ENCODE measurements around the gene AOPEP.

The AOPEP gene, protein sequence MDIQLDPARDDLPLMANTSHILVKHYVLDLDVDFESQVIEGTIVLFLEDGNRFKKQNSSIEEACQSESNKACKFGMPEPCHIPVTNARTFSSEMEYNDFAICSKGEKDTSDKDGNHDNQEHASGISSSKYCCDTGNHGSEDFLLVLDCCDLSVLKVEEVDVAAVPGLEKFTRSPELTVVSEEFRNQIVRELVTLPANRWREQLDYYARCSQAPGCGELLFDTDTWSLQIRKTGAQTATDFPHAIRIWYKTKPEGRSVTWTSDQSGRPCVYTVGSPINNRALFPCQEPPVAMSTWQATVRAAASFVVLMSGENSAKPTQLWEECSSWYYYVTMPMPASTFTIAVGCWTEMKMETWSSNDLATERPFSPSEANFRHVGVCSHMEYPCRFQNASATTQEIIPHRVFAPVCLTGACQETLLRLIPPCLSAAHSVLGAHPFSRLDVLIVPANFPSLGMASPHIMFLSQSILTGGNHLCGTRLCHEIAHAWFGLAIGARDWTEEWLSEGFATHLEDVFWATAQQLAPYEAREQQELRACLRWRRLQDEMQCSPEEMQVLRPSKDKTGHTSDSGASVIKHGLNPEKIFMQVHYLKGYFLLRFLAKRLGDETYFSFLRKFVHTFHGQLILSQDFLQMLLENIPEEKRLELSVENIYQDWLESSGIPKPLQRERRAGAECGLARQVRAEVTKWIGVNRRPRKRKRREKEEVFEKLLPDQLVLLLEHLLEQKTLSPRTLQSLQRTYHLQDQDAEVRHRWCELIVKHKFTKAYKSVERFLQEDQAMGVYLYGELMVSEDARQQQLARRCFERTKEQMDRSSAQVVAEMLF

DNA sequence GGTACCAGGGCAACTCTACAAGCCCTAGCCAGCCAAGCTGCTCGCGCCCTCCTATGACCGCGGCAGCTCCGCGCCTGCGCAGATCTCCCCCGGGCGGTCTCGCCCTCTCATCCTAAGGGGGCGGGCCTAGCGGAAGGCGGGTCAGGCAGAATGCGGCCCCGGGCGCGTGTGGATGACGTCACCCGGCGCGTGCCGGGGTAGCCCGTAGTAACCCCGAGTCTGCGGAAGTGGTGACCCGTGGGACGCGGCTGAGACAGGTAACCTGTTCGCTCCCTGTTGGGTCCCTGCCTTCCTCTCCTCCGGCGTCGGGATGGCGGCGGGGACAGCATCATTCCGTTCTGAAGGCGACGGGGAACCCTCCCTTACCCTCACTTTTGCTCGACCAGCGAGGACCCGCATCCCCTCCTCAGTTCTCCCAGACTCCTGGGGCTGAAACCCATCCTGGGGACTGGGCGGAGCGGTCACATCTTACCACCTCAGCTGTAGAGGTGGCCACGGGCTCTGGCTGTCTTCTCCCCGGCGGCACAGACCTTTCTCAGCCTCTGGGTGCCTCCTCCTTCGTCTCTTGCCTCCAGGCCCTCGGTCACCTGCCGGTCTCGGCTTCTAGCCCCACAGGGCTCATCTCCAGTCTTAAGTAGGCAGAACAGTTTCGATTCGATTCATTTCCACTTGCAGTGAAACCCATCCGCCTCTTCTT is at the start of gene AOPEP:
Gene AOPEP (plus strand): TSS at position 205 of the 697 bp plus-strand sequence. CDS start 33,085 bp downstream, outside the sequence.
- DNase-seq: peak; percentile 99

DNA sequence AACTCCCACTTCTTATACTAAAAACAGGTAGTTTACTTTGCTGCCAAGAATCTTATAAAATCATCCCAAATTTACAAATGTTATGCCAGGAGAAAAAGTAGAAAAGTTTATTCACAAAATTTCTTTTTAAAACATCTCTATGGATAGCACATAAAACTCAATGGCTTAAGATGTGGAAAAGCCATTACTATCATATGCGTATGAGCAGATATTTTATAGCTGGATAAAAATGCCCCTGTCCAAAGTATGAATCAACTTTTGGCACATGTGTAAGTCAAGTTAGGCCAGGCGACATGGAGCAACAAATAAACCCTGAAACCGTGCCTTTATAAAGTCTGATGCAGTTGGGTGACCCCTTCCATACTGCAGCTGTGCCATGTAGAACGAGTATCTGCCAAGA is 48.6 kb upstream of the AOPEP start:
- DNase-seq: no peak

DNA sequence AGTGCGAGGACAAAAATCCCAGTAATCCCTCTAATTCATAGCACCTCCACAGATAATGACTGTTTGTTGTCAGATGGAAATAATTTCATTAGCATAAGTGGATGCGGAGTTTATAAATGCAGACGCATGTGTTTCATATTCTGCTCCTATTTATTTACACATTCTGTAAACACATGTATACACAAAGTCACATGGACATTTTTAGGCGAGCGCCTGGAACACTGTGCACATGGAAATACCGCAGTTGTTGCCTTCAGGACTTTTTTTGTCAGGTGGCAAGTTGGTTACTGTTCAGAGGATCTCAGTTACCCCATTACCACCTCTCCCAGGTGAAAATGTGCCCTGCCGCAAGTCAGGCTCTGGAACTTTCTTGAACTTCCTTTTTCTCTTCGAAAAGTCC is 46.9 kb upstream of the AOPEP start:
- no peak for DNase-seq

DNA sequence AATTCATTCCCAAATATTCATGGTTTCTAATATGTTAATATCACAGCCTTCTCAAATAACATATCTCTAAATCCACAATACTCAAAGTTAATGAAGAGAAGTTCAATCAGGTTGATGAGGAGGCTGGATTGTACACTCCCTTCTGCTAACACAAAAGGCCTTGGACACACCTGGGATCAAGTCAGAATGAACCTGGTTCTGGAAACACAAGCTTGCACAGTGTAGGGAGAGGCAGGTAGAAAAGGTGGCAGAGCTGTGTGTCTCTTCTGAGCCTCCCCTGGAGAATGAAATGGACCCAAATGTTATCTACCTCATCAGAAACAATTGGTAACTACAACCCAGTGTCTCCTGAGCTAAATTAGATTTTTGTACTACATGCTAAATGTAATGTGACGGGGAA is 46.5 kb upstream of the AOPEP start:
- no peak for DNase-seq

DNA sequence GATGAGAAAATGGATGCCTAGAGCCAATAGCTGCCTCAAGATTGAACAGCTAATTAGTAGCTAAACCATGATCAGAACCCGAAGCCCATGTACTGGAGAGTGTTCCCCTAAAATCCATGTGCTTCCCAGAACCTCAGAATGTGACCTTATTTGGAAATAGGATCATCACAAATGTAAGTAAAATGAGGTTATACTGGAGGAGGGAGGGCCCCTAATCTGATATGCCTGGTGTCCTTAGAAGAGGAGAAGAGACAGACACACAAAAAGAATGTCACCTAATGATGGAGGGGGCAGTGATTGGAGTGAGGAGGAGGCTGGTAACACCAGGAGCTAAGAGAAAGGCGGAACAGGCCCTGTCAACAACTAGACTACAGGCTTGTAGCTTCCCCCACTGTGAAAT is 45.9 kb upstream of the AOPEP start:
- DNase-seq: no peak

DNA sequence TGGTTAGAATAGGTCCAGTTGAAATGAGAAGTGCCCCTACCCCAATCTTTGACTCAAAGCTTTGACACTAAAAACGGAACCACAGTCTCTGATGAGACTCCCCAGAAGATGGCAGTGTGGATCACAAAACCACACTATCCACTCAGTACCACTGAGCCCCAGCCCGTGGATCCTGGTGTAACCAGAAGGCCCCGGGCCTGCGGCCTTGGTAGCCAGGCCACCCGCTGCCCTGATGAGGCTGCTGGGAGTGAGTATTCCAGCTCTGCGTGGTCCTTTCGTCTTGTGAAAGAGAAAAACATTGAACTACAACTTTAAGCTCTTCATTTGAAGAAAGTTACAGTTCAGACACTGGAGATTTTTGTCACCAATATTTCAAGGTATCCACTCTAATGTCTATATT is 45.0 kb upstream of the AOPEP start:
- DNase-seq: peak; percentile 81

DNA sequence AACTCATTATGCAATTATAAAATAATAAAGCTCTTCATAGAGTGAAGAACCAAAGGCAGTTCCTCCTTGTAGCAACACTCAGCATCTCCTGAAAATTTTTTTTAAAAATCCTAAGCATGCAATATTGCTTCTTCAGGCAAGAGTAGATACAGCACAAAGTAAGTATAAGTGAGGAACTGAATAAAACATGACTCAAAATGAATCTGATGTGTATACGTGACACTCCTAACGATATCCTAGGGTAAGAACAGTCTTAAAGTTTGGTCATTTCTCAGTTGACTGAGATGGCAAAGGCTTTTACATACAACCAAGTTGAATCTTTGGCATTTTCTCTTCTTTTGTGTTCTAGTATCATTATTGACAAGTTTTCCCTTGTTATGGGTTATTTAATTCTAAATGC is 41.1 kb upstream of the AOPEP start:
- no peak for DNase-seq

DNA sequence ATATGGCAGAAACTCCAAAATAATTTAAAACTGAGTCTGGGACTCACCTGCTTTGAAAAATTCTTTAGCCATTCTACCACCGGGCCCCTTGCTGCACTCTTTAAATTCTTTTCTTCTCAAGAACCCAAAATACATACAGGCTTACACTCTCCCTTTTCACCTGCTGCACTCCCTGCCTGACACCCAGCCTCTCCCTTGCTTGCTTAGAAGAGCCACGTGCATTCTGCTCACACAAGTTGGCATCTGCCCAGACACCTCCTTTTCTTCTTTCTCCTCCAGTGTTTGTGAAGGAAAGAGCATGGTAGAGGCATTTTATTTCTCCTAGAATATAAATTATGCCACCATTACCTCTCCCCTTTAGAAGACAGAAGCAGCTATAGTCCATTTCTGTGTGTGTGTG is 39.0 kb upstream of the AOPEP start:
- DNase-seq: no peak

DNA sequence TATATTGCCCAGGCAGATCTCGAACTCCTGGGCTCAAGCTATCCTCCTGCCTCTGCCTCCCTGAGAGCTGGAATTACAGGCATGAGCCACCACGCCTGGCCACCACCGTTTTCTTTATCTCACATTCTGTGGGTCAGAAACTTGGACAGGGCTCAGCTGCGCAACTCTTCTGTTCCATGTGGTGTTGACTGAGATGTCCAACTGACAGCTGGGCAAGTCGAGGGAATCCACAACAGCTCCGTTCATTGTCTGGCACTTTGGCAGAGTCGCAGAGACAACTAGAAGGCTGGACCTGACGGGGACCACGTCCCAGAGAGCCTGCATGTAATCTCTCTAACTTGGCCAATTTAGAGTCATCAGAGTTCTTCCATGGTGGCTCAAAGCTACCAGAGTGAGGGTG is 36.2 kb upstream of the AOPEP start:
- no peak for DNase-seq

DNA sequence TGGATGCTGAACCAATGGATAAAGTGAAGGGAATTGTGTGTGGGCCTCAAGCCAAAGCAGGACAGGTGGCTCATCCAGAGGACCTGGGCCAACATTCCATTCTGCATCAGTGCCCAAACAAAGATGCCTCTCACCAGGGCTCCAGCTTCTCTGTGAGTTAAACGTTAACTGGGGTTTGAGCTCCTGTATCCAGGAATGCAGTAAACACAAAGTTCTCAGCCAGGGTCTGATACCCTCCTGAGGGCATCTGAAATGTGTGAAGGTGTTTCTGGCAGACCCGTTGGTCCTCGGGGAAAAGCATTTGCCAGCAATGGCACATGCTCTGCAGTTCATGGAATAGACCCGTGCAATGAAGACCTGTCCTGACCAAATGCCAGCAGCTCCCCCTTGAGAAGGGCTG is 33.9 kb upstream of the AOPEP start:
- DNase-seq: no peak

DNA sequence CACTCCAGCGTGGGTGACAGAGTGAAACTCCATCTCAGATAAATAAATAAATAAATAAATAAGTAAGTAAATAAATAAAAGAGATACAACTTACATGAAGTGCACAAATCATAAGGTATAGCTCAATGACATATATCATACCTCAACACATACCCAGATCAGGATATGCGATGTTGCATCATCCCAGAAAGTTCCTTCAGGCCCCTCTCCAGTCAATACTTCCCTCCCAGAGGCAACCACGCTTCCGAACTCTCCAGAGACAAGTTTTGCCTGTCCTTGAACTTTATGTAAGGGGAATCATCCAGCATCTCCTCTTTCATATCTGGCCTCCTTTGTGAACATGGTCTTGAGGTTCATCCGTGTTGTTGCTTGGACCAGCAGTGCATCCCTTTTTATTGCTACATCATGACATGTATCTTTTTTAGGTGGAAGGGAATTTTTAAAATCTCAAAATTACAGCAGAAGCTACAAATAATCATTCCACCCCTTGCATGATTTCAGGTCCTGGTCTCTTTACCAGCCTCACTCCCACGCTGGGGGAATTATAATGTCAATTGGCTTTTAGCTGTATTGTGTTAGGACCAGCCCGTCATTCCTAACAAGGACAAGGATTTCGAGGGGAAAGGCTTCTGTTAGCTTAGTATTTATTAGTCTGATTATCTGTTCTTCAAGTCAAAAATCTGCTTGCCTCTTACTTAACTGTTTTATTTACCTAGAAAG is 32.9 kb upstream of the AOPEP start:
- DNase-seq: no peak

DNA sequence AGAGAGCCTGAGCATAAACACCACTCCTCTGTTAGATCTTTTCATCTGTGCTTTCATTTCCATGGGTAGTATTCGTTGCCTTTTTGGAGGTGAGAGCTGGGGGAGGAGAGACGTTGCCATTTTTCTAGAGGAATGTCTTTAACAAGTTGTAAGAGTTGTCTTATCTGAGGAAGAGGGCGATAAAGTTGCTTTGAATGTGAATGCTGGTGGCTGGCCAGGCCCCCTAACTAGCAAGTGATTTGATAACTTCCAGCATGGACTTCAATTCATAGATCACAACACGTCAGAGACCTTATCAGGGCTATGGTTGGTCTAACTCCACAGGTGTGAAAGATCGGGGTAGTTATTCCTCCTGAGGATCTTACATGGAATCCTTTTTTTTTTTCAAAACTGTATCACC is 30.0 kb upstream of the AOPEP start:
- no peak for DNase-seq

DNA sequence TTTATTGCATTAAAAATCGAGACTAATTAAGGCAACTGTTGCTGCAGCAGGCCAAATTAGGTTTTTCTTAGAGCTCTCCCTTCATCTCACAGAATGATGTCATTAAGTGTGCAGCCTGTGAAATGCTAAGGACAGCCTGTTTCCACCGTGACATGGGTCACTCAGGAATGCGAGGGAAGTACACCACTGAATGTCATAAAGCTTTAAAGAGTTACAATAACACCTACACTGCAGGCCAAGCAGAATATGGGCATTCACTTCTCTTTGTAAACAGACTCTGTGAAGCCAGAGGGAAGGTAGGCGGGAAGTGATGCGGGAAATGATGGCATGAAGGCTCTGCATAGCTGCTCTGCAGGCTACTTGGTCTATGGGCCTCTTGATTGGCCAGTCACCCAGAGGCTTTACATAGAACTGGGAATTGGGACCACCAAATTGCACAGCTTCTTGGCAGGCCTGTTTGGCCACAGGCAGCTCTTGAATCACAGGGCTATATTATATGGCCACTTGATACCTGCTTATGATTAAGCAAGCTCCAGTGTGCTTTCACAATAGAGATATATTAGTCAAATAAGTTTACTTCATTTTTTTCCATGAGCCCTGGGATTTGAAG is 28.4 kb upstream of the AOPEP start:
- no peak for DNase-seq

DNA sequence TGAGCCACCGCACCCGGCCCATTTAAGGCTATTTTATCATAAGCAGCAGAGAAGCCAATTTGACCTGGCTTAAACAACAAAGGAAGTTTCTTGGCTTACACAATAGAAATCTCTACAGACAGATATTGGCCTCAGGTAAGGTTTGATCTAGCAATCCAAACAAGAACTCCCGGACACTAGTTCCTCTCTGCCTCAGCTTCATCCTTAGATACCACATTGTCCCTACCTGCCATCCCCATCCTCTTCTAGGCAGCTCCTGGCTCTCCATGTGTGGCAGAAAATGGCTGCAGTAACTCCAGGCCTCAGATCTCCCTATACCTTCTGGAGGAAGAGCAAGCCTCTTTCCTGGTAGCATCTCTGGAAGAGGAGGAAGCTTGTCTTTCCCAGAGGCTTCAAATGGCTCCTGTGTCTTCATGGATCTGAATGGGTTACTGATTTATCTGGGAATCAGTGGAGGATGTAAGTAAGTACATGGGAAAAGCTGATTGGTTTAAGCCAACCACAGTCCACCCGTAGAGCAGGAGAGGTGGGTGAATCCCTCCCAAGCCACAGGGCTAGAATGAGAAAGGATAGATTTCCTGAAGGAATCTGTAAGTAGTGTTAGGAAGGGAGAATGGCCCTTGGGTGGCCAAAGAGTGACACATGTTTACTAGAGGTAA is 26.7 kb upstream of the AOPEP start:
- no peak for DNase-seq

DNA sequence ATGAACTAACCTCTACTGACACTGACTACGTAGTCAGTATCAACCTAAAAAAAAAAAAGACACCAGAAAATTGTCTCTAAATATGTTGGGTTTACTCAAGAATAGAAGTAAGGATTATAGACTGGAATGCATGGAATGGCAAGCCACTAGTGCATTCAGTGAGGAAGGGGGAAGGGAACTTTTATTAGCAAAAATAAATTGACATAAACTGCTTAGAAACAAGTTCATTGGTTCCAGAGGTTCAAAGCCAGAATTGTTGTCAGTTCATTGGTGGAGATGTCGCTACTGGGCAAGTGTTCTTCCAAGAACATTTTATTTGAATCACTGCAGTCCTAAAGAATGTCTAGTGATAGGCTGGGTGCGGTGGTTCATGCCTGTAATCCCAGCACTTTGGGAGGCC is 26.1 kb upstream of the AOPEP start:
- no peak for DNase-seq

DNA sequence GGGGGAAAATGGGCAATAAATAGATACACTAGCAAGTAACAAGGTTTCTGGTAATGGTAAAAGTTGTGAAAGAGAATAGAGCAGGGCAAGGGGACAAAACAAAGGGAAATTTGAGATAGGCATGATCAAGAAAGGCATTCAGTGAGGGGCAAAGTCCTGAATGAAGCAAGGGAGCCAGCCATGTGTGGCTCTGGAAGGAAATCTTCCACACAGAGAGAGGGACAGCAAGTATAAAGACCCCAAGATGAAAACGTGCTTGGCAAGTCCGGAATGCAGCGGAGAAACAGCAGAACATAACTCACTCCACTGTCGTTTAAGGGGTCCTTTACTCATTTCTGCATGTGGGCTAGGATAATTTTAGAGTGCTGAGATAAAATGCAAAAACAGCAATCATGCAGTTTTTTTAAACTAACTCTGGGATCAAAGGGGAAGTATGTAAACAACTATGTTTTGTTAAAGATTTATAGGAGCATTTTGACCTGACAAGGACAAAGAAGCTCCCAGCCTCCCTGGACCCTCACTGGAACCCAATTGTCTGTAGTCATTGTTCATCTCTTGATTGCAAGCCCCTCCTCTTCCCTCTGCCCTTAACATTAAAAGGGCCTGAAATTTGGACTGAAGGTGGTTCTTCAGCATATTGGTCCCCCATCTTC is 22.9 kb upstream of the AOPEP start:
- DNase-seq: no peak

DNA sequence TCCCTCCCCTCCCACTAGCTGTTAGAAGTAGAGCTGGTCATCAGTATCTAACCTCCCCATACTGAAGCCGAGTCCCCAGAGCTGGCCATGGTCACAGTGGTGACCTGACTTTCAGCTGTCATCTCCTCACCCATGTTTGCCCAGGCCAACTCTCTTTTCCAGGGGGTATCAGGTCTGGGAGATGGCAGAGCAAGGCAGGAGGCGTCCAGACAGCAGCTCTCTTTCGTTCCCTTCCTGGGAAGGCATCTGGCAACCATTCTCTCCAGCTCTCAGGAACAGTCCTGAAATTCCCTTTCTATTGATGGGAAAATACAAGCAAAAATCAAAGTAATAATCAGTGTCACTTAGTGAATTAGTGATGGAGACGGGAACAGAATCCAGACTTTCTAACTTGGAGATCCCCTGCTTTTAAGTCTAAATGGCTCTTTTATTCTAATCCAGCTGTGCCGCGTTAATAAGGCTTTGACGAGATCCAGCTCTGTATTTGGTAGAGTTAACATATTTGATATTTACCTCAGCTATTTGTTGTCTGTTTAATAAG is 21.3 kb upstream of the AOPEP start:
- no peak for DNase-seq

DNA sequence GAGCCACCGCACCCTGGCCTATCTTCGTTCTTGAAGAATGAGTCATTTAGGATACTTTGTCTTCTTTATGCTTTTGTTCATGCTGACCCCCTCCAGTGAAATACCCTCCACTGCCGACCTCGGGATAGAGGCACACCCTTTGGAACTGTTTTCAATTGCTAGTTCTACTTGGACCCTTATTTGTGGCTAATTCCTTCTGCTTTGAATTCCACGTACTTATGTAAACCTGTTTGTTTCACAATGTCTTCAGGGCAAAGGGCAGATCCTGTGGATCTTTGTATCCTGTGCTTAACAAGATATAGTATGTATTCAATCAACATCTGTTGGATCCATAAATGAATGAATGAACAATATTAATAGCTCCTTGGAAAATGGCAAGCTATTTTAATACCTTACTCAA is 19.6 kb upstream of the AOPEP start:
- no peak for DNase-seq

DNA sequence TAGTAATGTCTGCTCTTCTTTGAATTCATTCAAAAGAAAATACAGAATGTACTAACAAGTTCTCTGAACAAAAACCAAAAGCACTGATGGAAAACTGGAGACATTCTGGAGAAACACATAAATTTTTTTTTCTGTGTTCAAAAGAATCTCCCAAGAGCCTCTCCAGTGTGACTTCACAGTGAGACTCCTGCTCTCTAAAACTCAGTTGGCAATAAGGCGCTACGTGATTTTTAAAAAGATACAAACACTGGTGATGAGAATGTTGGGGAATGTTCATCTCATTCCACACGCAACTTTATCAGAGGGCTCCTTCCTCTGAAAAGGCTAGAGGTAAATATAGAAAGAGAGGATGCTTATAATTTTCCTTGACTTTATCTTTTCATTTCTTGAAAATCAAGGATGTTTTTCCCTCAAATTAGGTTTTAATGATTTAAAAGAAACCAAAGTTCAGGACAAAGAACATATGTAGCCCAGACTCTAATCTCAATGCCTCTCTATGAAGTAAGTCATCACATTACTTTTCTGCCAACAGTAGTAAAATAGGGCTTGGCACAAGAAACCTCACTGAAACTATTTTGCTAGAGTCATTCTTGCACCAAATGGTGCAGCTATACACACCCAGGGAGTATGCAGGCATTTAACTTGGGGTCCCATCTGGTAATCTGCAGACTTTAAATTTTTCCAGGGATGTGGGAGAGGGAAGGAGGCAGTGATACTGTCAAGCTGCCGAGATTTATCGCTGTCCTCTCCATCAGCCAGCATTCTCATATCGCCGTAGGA is 12.9 kb upstream of the AOPEP start:
- DNase-seq: no peak

DNA sequence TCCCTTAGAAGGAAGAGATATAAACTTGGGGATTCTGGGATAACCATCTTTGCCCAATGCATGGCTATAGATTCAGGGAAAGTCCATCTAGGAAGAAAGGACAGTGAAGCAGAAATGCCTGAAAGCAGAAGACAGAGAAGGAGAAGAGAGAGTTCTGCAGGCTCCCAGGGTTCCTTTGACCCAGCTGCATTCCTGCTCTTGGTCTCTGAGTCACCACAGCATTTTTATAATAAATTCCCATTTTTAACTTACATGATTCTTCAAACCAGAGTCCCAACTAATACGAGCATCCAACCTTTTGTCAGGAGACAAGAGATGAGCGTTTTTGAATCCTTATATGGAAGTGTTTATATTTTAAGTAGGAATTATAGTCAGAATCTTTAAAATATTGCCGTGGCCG is 12.0 kb upstream of the AOPEP start:
- DNase-seq: no peak

Data from hematopoietic multipotent progenitor cell treated with erythropoietin and hydrocortisone succinate and interleukin-3 and kit ligand, for 4 days (in vitro differentiated cells).